GM19397 (cell line): Measurements from ENCODE around the gene SRPRA.
"Not testable (repeated sequence)": the region's sequence is repeated elsewhere in the genome, so short reads cannot be mapped to it uniquely, and the experiment has no call there.

ENCODE experiments used
- ATAC-seq: cut with Tn5 transposase; IDR thresholded peaks from one replicate; pipeline ENCODE4 v1.9.1; 2021; ENCODE audit warnings: mild to moderate bottlenecking, moderate library complexity; ENCODE audit not compliant: unreplicated experiment

The SRPRA gene

GRCh38 chr11:126268708-126269579 lies at the start of gene SRPRA, which contains the start of gene FOXRED1:
SRPRA (minus strand) TSS chr11:126268895; CDS start chr11:126268804, 91 bp downstream.
FOXRED1 (plus strand) TSS chr11:126269154; CDS start chr11:126269207, 53 bp downstream.
- peak; percentile 99 for ATAC-seq

- peak; percentile 29 for ATAC-seq
These were observed 49.3 kb upstream of the SRPRA start for GRCh38 chr11:126317756-126318573.

- ATAC-seq = no peak
These were observed 48.7 kb upstream of the SRPRA start for GRCh38 chr11:126317432-126317755.

- no peak for ATAC-seq
These were observed 45.1 kb upstream of the SRPRA start for GRCh38 chr11:126313826-126314225.

GRCh38 chr11:126312961-126313360 lies 44.3 kb upstream of the SRPRA start:
- no peak for ATAC-seq

- ATAC-seq = peak; percentile 64
These were observed 43.0 kb upstream of the SRPRA start for GRCh38 chr11:126311401-126312291.

GRCh38 chr11:126310992-126311310 lies 42.3 kb upstream of the SRPRA start:
- ATAC-seq = no peak

GRCh38 chr11:126310200-126310991 lies 41.7 kb upstream of the SRPRA start:
- peak; percentile 32 for ATAC-seq

GRCh38 chr11:126308771-126309170 lies 40.1 kb upstream of the SRPRA start:
- ATAC-seq = not testable (repeated sequence)

- no peak for ATAC-seq
These were observed 39.6 kb upstream of the SRPRA start for GRCh38 chr11:126308271-126308671.

- ATAC-seq = no peak
These were observed 39.0 kb upstream of the SRPRA start for GRCh38 chr11:126307706-126308105.

- ATAC-seq = peak; percentile 49
These were observed 37.0 kb upstream of the SRPRA start for GRCh38 chr11:126305699-126306098.

- no peak for ATAC-seq
These were observed 35.9 kb upstream of the SRPRA start for GRCh38 chr11:126304457-126305075.

GRCh38 chr11:126303623-126304456 lies 35.1 kb upstream of the SRPRA start, which contains the start of gene DCPS:
DCPS (plus strand) TSS chr11:126304060; CDS start chr11:126304081, 21 bp downstream.
- ATAC-seq = peak; percentile 93

GRCh38 chr11:126297004-126297403 lies 28.3 kb upstream of the SRPRA start:
- ATAC-seq = no peak

- ATAC-seq = no peak
These were observed 25.0 kb upstream of the SRPRA start for GRCh38 chr11:126293726-126294125.

GRCh38 chr11:126290887-126291286 lies 22.2 kb upstream of the SRPRA start:
- ATAC-seq = no peak

GRCh38 chr11:126288237-126288636 lies 19.5 kb upstream of the SRPRA start:
- no peak for ATAC-seq

- ATAC-seq = no peak
These were observed 16.1 kb upstream of the SRPRA start for GRCh38 chr11:126284829-126285228.
